GM12878 (cell line): ENCODE measurements around the gene CFAP99. TPM values are rescaled to one million over a fixed set of nuclear protein-coding genes. Genes with fewer than 3 reads are reported as not detected.

Source experiments
- ATAC-seq: fragments of 200-7000 bp; cut with Tn5 transposase; 3 replicates; pipeline ENCODE4 v1.9.1; 2020; ENCODE audit warnings: mild to moderate bottlenecking, moderate library complexity
- BruUV-seq: library from RNA; stranded (reverse); fragments of 400-500 nt; replicated peaks from 2 replicates; lab custom pipeline; 2021; lab: Mats Ljungman, UMichigan
- CTCF ChIA-PET: fragments of 300-600 bp; sonication (Branson Sonifier 250); formaldehyde crosslinking; extraction: SDS; loops from one replicate; lab custom pipeline; 2021; ENCODE audit warnings: inconsistent platforms; lab: Yijun Ruan, JAX
- POLR2A ChIA-PET: fragments of 350-600 bp; formaldehyde crosslinking; extraction: SDS; loops from one replicate; lab custom pipeline; 2021; ENCODE audit warnings: inconsistent platforms; lab: Charles Lee
- RAD21 ChIA-PET: fragments of 300-600 bp; sonication (Branson Sonifier 250); formaldehyde crosslinking; loops from one replicate; lab custom pipeline; 2023; ENCODE audit warnings: antibody characterized with exemption; ENCODE audit not compliant: unreplicated experiment; lab: Charles Lee
- SMC1A ChIA-PET: fragments of 300-600 bp; sonication (Branson Sonifier 250); formaldehyde crosslinking; loops from one replicate; lab custom pipeline; 2023; ENCODE audit not compliant: unreplicated experiment, uncharacterized antibody; lab: Charles Lee
- DNase-seq: peaks from one replicate; pipeline ENCODE4 v3.0.0-alpha.2; 2011; ENCODE audit warnings: low read depth, low spot score
- FAIRE-seq: peaks from 3 replicates; lab custom pipeline; 2011; peaks lifted over from hg19 to GRCh38; lab: Jason Lieb, UNC
- H2AFZ ChIP-seq: 2 replicates; pipeline ENCODE4 v1.6.0; 2011; ENCODE audit warnings: low read depth, low read length, control low read depth; ENCODE audit not compliant: control insufficient read depth
- H3K27ac ChIP-seq: 2 replicates; pipeline ENCODE4 v1.5.1; 2011; ENCODE audit warnings: control low read depth; ENCODE audit not compliant: control insufficient read depth, insufficient read depth
- H3K27me3 ChIP-seq, 2 experiments: replicated peaks in 1 of 2; 2 replicates each; pipeline versions ENCODE4 v1.6.0 to v1.6.1; 2011; ENCODE audit warnings: low read length in 1 of 2; ENCODE audit not compliant: control insufficient read depth in 2 of 2, insufficient read depth in 2 of 2
- H3K36me3 ChIP-seq, 2 experiments: 2 replicates each; pipeline ENCODE4 v1.5.1; 2011; ENCODE audit warnings: low read length in 1 of 2; ENCODE audit not compliant: control insufficient read depth in 2 of 2, insufficient read depth in 2 of 2
- H3K4me1 ChIP-seq: 2 replicates; pipeline ENCODE4 v1.6.1; 2011; ENCODE audit warnings: mild to moderate bottlenecking, low read length, moderate library complexity, mixed read lengths; ENCODE audit not compliant: control insufficient read depth, insufficient read depth
- H3K4me2 ChIP-seq: 2 replicates; pipeline ENCODE4 v1.6.0; 2011; ENCODE audit warnings: control low read depth; ENCODE audit not compliant: control insufficient read depth, insufficient read depth
- H3K4me3 ChIP-seq: fragments of 200-600 bp; sonication (generic); 2 replicates; pipeline ENCODE4 v1.5.1; 2016
- H3K79me2 ChIP-seq: 2 replicates; pipeline ENCODE4 v1.6.0; 2011; ENCODE audit warnings: low read length; ENCODE audit not compliant: control insufficient read depth, insufficient read depth
- H3K9ac ChIP-seq: 2 replicates; pipeline ENCODE4 v1.8.0; 2011; ENCODE audit warnings: low read length, control low read depth, mixed read lengths; ENCODE audit not compliant: control insufficient read depth, insufficient read depth
- H3K9me3 ChIP-seq: replicated peaks from 3 replicates; pipeline ENCODE4 v1.5.1; 2011; ENCODE audit warnings: mild to moderate bottlenecking, low read length; ENCODE audit not compliant: control insufficient read depth, insufficient read depth
- H4K20me1 ChIP-seq: 2 replicates; pipeline ENCODE4 v1.6.0; 2011; ENCODE audit not compliant: control insufficient read depth, insufficient read depth
- ESRRA ChIP-seq: IDR thresholded peaks from 2 replicates; pipeline ENCODE4 v1.6.1; 2012; ENCODE audit warnings: mild to moderate bottlenecking, low read length, improper control_type of control experiment
- MYB ChIP-seq: fragments of 150-350 bp; IDR thresholded peaks from 2 replicates; pipeline ENCODE4 v1.6.1; 2014; ENCODE audit warnings: mild to moderate bottlenecking, low read depth, low read length, borderline replicate concordance
- PAX8 ChIP-seq: fragments of 450-650 bp; IDR thresholded peaks from 2 replicates; pipeline ENCODE4 v1.6.1; 2017; ENCODE audit warnings: mild to moderate bottlenecking, moderate library complexity
- PML ChIP-seq: IDR thresholded peaks from 2 replicates; pipeline ENCODE4 v1.6.1; 2012; ENCODE audit warnings: low read length, inconsistent platforms
- POLR2A ChIP-seq: IDR thresholded peaks from 2 replicates; pipeline ENCODE4 v1.6.1; 2011; ENCODE audit warnings: low read depth, mild to moderate bottlenecking, low read length
- POLR2AphosphoS5 ChIP-seq: IDR thresholded peaks from 2 replicates; pipeline ENCODE4 v1.6.1; 2011; ENCODE audit warnings: mild to moderate bottlenecking, low read length, inconsistent platforms
- SIX5 ChIP-seq: IDR thresholded peaks from 2 replicates; pipeline ENCODE4 v1.6.1; 2011; ENCODE audit warnings: mild to moderate bottlenecking, low read depth, low read length, moderate library complexity; ENCODE audit not compliant: severe bottlenecking
- SMAD1 ChIP-seq: fragments of 450-650 bp; IDR thresholded peaks from 2 replicates; pipeline ENCODE4 v1.6.1; 2018; ENCODE audit warnings: mild to moderate bottlenecking, low read depth; ENCODE audit not compliant: partially characterized antibody
- SP1 ChIP-seq: IDR thresholded peaks from one replicate; pipeline ENCODE4 v1.6.1; 2011; ENCODE audit warnings: low read depth, low read length
- YBX1 ChIP-seq: fragments of 450-650 bp; IDR thresholded peaks from 2 replicates; pipeline ENCODE4 v1.6.1; 2016; ENCODE audit warnings: antibody characterized with exemption
- ZNF622 ChIP-seq: fragments of 450-650 bp; IDR thresholded peaks from 2 replicates; pipeline ENCODE4 v1.6.1; 2017; ENCODE audit warnings: mild to moderate bottlenecking, inconsistent platforms
- WGBS: methylation state at CpG from one replicate; pipeline ENCODE4 v1.1.6; 2016; ENCODE audit warnings: low lambda C conversion rate; ENCODE audit not compliant: insufficient replicate concordance, insufficient coverage; ENCODE audit errors: missing lambda C conversion rate; 5-methylcytosine and 5-hydroxymethylcytosine counted together
- in situ Hi-C: fragments of 300-500 bp; cut with MboI; formaldehyde crosslinking; loops from 9 replicates; pipeline ENCODE4 v1.14.3; 2018; ENCODE audit warnings: mixed read lengths
- intact Hi-C: fragments of 100-400 bp; cut with micrococcal nuclease; formaldehyde crosslinking; loops from one replicate; pipeline ENCODE4 v1.14.2; 2022; ENCODE audit not compliant: unreplicated experiment
- polyA plus RNA-seq, 11 experiments: library from polyadenylated mRNA; depleted of rRNA in 4 of 11; unstranded in 6 of 11; stranded (reverse) in 5 of 11; fragments of >200 nt; fragmentation: Nextera tagmentation in 4 of 11; fragmentation: Illumina TruSeq in 1 of 11; extraction: Ambion mirVana in 4 of 11; extraction: Trizol in 1 of 11; gene quantifications; 1 replicate in 1 of 11; 2 replicates in 10 of 11; pipeline versions ENCODE4 v1.2.1 to v1.2.3, GENCODE V29; 2011 to 2016; ENCODE audit warnings: inconsistent platforms in 2 of 11, missing spikeins in 2 of 11, low read depth in 1 of 11
- total RNA-seq, 4 experiments: library from RNA; depleted of rRNA in 3 of 4; stranded (reverse); fragments of >200 nt in 3 of 4; fragmentation: Illumina TruSeq in 1 of 4; extraction: Trizol in 1 of 4; gene quantifications; 2 replicates each; pipeline versions ENCODE4 v1.2.1 to v1.2.3, GENCODE V29; 2013 to 2021
- TF ChIP-seq, protein P1 (sequence below): IDR thresholded peaks from 2 replicates; pipeline ENCODE4 v1.6.1; 2011; ENCODE audit warnings: low read depth, low read length, improper control_type of control experiment, borderline replicate concordance
- TF ChIP-seq, protein P2 (sequence below): IDR thresholded peaks from 2 replicates; pipeline ENCODE4 v1.6.1; 2012; ENCODE audit warnings: mild to moderate bottlenecking, low read depth, low read length

The CFAP99 gene
- total and polyA plus RNA-seq, 10 of the 15 experiments (the other 5 are each of a cell fraction or from before 2014, with no cell fraction given): not detected

DNA sequence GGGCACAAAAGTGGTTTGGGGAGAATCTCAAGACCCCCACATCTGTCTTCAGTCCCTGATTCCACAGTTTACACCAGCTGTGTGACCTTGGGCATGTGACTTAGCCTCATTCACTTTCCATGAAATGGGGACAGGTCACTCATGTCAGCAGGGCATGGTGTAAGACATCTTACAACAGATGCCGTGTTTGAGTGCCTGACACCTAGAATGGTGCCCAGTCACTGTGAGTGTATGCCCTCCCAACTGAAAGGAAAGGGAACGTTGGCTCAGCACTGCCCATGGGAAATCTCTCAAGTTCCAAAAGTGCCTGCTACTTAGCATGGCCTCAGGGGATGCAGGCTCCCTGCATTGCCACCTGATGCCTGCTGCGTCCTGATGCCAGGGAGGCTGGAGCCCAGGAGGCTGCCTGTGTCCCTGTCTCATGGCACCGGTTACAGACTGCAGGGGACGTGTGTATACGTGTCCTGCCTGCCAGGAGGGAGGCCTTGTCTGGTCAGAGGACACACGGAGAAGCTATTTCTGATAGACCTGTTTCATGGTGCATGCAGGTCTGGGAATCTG, 82.4 kb downstream of the CFAP99 start:
- H3K4me3 ChIP-seq: no peak overlapping the region
- H3K27me3 ChIP-seq: no peaks in the 10 kb centered on the region
- intact Hi-C loops: no loop called here
- H3K36me3 ChIP-seq: peaks cover 31 to 50% of the 10 kb centered on the region in 2 experiments
- FAIRE-seq: no peak
- TF ChIP-seq POLR2AphosphoS5 (0 out of 2 replicates have a peak, but pooled peaks have one; percentile 24), PML (no peak)
- TF ChIP-seq, all 136 proteins: peak for 1
- Histone ChIP-seq H3K27ac (no peak overlapping the region), H3K4me2 (no peak overlapping the region), H4K20me1 (peaks cover 10% of the 10 kb centered on the region), H2AFZ (no peak overlapping the region), H3K79me2 (peaks cover 15% of the 10 kb centered on the region), H3K9ac (no peak overlapping the region), H3K4me1 (peaks cover 20% of the 10 kb centered on the region), H3K9me3 (no peaks in the 10 kb centered on the region)
- SMC1A ChIA-PET: interaction anchor here (1.1 to 1.6 kb wide), 4 partner anchors 9 to 36 kb away, joined by 3 to 4 read pairs (median 3); no protein-coding TSS in a partner anchor
- DNase-seq (no peak), ATAC-seq (no peak)
- POLR2A ChIA-PET: interaction anchor here (1.1 kb wide), 1 partner anchor 8 kb away, joined by 4 read pairs; no protein-coding TSS in a partner anchor
- 98% methylated on average over 7 of the region's 7 CpGs for WGBS
- in situ Hi-C loops: no loop called here
- no TSS peak for BruUV-seq
- CTCF ChIA-PET: no interaction called here
- RAD21 ChIA-PET: no interaction called here

DNA sequence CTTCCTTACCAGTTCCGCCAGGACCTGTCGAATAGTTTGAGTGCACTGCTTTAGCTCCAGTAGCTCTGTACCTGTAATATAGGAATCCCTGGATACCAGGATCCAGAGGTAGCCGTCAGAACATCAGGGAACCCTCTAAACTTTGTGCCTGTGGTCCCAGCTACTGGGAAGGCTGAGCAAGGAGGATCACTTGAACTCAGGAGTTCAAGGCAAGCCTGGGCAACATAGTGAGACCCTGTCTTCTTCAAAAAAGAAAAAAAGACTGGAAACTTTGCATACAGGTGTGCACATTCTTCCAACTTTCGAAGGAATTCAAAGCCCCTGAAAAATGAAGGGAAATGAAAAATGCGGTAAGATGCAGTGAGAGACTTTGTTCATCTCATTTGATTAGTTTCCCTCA, 85.1 kb downstream of the CFAP99 start:
- Histone ChIP-seq H3K9ac (no peak overlapping the region), H3K4me3 (no peak overlapping the region), H3K4me1 (no peaks in the 10 kb centered on the region), H3K27ac (no peak overlapping the region), H3K4me2 (no peak overlapping the region), H3K79me2 (peaks cover 14% of the 10 kb centered on the region), H2AFZ (no peak overlapping the region), H3K36me3 (peaks cover 32 to 47% of the 10 kb centered on the region in 2 experiments), H3K27me3 (no peaks in the 10 kb centered on the region), H3K9me3 (no peaks in the 10 kb centered on the region), H4K20me1 (peaks cover 7% of the 10 kb centered on the region)
- CTCF ChIA-PET: interaction anchor here (1.0 to 1.2 kb wide), 2 partner anchors 8 to 32 kb away, joined by 4 read pairs; no protein-coding TSS in a partner anchor
- WGBS: 86% methylated on average over 5 of the region's 5 CpGs
- BruUV-seq: no TSS peak
- no peak for FAIRE-seq
- POLR2A ChIA-PET: interaction anchor here (0.5 to 1.0 kb wide), 2 partner anchors 35 to 136 kb away, joined by 3 to 5 read pairs; partner anchors contain the start of gene RNF4
- no peak for DNase-seq
- RAD21 ChIA-PET: no interaction called here
- intact Hi-C loops: no loop called here
- SMC1A ChIA-PET: interaction anchor here (0.7 kb wide), 1 partner anchor 36 kb away, joined by 3 read pairs; no protein-coding TSS in a partner anchor
- no peak for ATAC-seq
- in situ Hi-C loops: no loop called here
- TF ChIP-seq, protein P1, sequence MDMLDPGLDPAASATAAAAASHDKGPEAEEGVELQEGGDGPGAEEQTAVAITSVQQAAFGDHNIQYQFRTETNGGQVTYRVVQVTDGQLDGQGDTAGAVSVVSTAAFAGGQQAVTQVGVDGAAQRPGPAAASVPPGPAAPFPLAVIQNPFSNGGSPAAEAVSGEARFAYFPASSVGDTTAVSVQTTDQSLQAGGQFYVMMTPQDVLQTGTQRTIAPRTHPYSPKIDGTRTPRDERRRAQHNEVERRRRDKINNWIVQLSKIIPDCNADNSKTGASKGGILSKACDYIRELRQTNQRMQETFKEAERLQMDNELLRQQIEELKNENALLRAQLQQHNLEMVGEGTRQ: no peak
- TF ChIP-seq SP1: no peak
- TF ChIP-seq PAX8: no peak
- no peak for TF ChIP-seq YBX1
- TF ChIP-seq POLR2A: no peak
- TF ChIP-seq, protein P2, sequence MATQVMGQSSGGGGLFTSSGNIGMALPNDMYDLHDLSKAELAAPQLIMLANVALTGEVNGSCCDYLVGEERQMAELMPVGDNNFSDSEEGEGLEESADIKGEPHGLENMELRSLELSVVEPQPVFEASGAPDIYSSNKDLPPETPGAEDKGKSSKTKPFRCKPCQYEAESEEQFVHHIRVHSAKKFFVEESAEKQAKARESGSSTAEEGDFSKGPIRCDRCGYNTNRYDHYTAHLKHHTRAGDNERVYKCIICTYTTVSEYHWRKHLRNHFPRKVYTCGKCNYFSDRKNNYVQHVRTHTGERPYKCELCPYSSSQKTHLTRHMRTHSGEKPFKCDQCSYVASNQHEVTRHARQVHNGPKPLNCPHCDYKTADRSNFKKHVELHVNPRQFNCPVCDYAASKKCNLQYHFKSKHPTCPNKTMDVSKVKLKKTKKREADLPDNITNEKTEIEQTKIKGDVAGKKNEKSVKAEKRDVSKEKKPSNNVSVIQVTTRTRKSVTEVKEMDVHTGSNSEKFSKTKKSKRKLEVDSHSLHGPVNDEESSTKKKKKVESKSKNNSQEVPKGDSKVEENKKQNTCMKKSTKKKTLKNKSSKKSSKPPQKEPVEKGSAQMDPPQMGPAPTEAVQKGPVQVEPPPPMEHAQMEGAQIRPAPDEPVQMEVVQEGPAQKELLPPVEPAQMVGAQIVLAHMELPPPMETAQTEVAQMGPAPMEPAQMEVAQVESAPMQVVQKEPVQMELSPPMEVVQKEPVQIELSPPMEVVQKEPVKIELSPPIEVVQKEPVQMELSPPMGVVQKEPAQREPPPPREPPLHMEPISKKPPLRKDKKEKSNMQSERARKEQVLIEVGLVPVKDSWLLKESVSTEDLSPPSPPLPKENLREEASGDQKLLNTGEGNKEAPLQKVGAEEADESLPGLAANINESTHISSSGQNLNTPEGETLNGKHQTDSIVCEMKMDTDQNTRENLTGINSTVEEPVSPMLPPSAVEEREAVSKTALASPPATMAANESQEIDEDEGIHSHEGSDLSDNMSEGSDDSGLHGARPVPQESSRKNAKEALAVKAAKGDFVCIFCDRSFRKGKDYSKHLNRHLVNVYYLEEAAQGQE: no peak
- TF ChIP-seq SMAD1: no peak
- TF ChIP-seq SIX5: no peak
- TF ChIP-seq ESRRA: no peak
- TF ChIP-seq ZNF622: no peak
- no peak for TF ChIP-seq MYB
